ENCODE data around the gene CHST11.

Gene CHST11

DNA sequence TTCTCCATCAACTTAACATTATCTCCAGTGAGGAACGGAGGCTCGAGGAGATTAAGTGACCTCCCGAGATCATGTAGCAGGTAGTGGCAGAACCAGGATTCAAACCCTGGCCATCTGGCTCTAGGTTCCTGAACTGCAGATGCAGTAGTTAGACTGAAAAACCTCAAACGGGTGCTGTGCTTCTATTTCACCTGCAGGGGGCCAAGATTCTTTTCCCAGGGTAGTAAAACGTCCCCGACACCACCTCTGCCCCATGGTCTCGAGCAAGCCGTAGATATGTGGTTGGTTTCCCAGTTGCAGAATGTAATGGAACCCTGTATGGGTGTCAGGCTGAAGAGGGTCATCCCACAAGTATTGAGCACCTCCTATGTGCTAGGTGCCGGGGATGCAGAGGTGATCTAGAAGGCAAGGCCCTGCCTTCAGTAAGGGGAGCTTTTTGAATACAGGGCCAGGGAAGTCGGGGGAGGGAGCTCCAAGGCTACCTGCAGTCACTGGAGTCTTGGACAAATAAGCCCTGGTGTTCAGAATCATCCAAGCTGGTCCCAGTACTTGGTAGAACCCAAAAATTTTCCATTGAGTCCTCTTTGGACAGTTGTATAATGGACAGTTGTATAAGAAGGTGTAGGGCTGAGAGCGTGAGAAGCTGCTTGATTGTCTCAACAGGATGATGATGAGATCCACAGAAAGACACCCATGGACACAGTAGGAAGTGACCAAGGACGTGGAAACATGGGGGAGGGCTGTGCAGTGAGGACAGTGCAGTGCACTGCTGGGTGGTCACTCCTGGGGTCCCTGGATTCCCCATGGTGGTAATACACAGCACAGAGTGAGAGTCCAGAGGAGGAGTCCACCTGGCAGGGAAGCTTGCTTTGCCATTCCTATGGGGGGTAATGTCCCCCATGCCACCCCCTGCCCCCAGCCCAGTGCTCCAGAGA, 197.2 kb downstream of the CHST11 start (continued):
- TF ChIP-seq, protein P1, sequence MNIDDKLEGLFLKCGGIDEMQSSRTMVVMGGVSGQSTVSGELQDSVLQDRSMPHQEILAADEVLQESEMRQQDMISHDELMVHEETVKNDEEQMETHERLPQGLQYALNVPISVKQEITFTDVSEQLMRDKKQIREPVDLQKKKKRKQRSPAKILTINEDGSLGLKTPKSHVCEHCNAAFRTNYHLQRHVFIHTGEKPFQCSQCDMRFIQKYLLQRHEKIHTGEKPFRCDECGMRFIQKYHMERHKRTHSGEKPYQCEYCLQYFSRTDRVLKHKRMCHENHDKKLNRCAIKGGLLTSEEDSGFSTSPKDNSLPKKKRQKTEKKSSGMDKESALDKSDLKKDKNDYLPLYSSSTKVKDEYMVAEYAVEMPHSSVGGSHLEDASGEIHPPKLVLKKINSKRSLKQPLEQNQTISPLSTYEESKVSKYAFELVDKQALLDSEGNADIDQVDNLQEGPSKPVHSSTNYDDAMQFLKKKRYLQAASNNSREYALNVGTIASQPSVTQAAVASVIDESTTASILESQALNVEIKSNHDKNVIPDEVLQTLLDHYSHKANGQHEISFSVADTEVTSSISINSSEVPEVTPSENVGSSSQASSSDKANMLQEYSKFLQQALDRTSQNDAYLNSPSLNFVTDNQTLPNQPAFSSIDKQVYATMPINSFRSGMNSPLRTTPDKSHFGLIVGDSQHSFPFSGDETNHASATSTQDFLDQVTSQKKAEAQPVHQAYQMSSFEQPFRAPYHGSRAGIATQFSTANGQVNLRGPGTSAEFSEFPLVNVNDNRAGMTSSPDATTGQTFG (tag by site-specific recombination; IDR thresholded peaks at IDR 0.05; ENCODE audit: borderline replicate concordance): no peak
- TF ChIP-seq ZBTB20 (tag by site-specific recombination; IDR thresholded peaks at IDR 0.05) (no peak), ZNF341 (tag by site-specific recombination; IDR thresholded peaks at IDR 0.05; ENCODE audit: low read depth) (no peak), ZNF658 (tag by site-specific recombination; IDR thresholded peaks at IDR 0.05) (no peak), ZNF146 (tag by site-specific recombination; IDR thresholded peaks at IDR 0.05) (no peak), GLIS1 (tag by site-specific recombination; IDR thresholded peaks at IDR 0.05) (no peak)

DNA sequence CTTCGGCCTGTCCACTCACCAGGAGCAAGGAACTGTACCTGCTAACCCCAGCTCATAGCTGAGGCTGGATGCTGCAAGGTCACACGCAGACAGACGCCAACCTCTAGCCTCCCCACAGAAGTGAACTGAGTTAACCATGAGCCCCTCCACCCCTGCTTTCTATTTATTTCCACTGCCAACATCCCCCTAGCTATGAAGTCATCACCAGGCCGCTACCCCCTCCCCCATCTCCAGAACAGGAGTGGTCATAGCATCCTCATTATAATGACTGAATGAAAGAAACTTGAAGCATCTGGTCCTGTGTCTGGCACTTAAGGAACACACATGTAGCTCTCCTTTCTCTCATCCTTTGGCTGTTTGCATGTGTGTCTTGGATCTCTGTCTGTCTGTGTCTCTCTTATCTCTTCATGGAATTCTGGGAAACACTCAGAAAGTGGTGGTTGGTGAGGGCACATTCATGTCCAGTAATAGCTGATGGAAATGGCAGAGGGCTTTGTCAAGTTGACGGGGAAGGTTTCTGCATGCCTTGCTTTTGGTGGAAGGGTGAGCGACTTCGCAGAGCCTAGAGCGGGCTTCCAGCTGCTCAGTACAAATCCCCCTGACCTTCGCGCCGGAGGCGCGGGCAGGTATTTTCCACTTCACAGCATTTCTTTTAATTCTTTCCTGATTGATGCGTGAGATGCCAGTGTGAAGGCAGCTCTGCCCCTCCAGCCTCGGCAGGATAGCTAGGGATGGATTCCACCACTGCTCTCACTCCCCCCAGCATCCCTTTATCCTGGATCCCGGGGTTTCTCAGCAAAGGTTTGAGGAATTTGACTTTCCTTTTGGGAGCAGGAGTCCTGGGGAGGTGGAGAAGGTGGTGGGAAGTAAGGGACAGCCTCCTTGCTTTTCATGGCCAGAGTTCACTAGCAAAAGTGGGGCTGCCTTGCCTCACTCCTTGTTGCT, 198.2 kb downstream of the CHST11 start:
- Histone ChIP-seq H3K4me3 (ENCODE audit: low read depth, low read length) (no peak overlapping the region), H3K27ac (ENCODE audit: extremely low read depth, low read depth, low read length) (no peak overlapping the region), H3K36me3 (ENCODE audit: control insufficient read depth in 2 of 2, insufficient read depth in 1 of 2, low read length in 2 of 2) (no peaks in the 10 kb centered on the region), H3K9me3 (ENCODE audit: control insufficient read depth, insufficient read depth, low read depth, low read length) (no peaks in the 10 kb centered on the region), H3K4me1 (ENCODE audit: control insufficient read depth, insufficient read depth, low read length) (no peaks in the 10 kb centered on the region)
- ChIA-PET POLR2A (no interaction called here), CTCF (interaction anchor here (0.7 to 1.2 kb wide), 8 partner anchors 8 to 398 kb away, joined by 3 to 5 read pairs (median 3); no protein-coding TSS in a partner anchor)
- no peak for TF ChIP-seq ZNF670 (tag by site-specific recombination; IDR thresholded peaks at IDR 0.05; ENCODE audit: low read depth)
- TF ChIP-seq ZNF114 (tag by site-specific recombination; IDR thresholded peaks at IDR 0.05): no peak
- no peak for TF ChIP-seq ZNF211 (tag by site-specific recombination; IDR thresholded peaks at IDR 0.05; ENCODE audit: low read depth)
- TF ChIP-seq SP3 (tag by site-specific recombination; IDR thresholded peaks at IDR 0.05): no peak
- TF ChIP-seq, protein P2, sequence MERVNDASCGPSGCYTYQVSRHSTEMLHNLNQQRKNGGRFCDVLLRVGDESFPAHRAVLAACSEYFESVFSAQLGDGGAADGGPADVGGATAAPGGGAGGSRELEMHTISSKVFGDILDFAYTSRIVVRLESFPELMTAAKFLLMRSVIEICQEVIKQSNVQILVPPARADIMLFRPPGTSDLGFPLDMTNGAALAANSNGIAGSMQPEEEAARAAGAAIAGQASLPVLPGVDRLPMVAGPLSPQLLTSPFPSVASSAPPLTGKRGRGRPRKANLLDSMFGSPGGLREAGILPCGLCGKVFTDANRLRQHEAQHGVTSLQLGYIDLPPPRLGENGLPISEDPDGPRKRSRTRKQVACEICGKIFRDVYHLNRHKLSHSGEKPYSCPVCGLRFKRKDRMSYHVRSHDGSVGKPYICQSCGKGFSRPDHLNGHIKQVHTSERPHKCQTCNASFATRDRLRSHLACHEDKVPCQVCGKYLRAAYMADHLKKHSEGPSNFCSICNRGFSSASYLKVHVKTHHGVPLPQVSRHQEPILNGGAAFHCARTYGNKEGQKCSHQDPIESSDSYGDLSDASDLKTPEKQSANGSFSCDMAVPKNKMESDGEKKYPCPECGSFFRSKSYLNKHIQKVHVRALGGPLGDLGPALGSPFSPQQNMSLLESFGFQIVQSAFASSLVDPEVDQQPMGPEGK (tag by site-specific recombination; IDR thresholded peaks at IDR 0.05): 0 out of 2 replicates have a peak, but pooled peaks have one; percentile 13
- TF ChIP-seq ZNF830 (tag by site-specific recombination; IDR thresholded peaks at IDR 0.05; ENCODE audit: low read depth): no peak
- TF ChIP-seq, protein P3, sequence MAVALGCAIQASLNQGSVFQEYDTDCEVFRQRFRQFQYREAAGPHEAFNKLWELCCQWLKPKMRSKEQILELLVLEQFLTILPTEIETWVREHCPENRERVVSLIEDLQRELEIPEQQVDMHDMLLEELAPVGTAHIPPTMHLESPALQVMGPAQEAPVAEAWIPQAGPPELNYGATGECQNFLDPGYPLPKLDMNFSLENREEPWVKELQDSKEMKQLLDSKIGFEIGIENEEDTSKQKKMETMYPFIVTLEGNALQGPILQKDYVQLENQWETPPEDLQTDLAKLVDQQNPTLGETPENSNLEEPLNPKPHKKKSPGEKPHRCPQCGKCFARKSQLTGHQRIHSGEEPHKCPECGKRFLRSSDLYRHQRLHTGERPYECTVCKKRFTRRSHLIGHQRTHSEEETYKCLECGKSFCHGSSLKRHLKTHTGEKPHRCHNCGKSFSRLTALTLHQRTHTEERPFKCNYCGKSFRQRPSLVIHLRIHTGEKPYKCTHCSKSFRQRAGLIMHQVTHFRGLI (tag by site-specific recombination; IDR thresholded peaks at IDR 0.05): no peak

DNA sequence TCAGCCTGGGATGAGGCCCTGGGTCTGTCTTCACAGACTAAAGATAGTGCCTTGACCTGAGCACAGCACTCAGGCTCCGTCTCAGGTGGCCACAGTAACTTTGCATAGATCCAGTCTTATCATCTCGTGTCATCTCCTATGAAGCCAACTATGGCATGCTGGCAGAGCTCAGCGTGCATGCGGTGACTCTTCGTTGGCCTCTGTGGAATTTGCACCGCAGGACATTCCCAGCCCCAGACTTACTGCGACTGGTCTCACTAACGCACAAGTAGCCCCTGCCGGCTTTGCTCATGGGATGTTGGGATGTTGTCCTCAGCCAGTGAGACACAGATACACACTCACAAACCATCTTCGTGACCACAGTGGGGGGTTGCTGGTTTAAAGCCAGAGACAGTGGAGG, 199.6 kb downstream of the CHST11 start:
- TF ChIP-seq KLF9 (tag by site-specific recombination; IDR thresholded peaks at IDR 0.05; ENCODE audit: low read depth): no peak
- peak; percentile 94 for TF ChIP-seq ZIC2 (tag by site-specific recombination; IDR thresholded peaks at IDR 0.05)
- H3K4me1 ChIP-seq (ENCODE audit: control insufficient read depth, insufficient read depth, low read length): no peaks in the 10 kb centered on the region
- no peak overlapping the region for H3K4me3 ChIP-seq (ENCODE audit: low read depth, low read length)
- ChIA-PET CTCF (interaction anchor here (0.6 kb wide), 1 partner anchor 8 kb away, joined by 3 read pairs; no protein-coding TSS in a partner anchor), POLR2A (no interaction called here)
- H3K9me3 ChIP-seq (ENCODE audit: control insufficient read depth, insufficient read depth, low read depth, low read length): no peaks in the 10 kb centered on the region
- H3K27ac ChIP-seq (ENCODE audit: extremely low read depth, low read depth, low read length): no peak overlapping the region
- no peaks in the 10 kb centered on the region for H3K36me3 ChIP-seq (ENCODE audit: control insufficient read depth in 2 of 2, insufficient read depth in 1 of 2, low read length in 2 of 2)

Measured in HEK293 (cell line).